ENCODE results near the gene FRMD5.
"Not testable (repeated sequence)": the region's sequence is repeated elsewhere in the genome, so short reads cannot be mapped to it uniquely, and the experiment has no call there.

DNA sequence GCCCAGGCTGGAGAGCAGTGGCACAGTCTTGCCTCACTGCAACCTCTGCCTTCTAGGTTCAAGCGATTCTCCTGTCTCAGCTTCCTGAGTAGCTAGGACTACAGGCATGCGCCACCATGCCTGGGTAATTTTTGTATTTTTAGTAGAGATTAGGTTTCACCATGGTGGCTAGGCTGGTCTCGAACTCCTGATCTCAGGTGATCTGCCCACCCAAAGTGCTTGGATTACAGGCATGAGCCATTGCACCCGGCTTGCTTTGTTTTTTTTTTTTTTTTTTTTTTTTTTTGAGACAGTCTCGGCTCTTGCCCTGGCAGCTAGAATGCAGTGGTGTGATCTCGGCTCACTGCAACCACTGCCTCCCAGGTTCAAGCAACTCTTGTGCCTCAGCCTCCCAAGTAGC, 362.6 kb downstream of the FRMD5 start:
- TF ChIP-seq CTCF (conservative IDR thresholded peaks at IDR 0.05); EZH2 (IDR thresholded peaks at IDR 0.05; ENCODE audit: low read depth): not testable (repeated sequence)
